ENCODE measurements around the gene PTPN9.
"Not testable (repeated sequence)": the region's sequence is repeated elsewhere in the genome, so short reads cannot be mapped to it uniquely, and the experiment has no call there.

The PTPN9 gene

GRCh38 chr15:75530169-75530568 lies 48.9 kb downstream of the PTPN9 start:
- DNase-seq = no peak

GRCh38 chr15:75525756-75526155 lies 53.4 kb downstream of the PTPN9 start:
- DNase-seq = not testable (repeated sequence)

- no peak for DNase-seq
Observed at GRCh38 chr15:75523011-75523410, 56.1 kb downstream of the PTPN9 start.

GRCh38 chr15:75517233-75517632 lies 61.9 kb downstream of the PTPN9 start:
- DNase-seq = no peak

GRCh38 chr15:75508840-75509532 lies 70.1 kb downstream of the PTPN9 start:
- peak in 1 of 2 experiments; percentile 16 for DNase-seq

GRCh38 chr15:75502360-75502759 lies 76.8 kb downstream of the PTPN9 start:
- DNase-seq = no peak

- no peak for DNase-seq
Observed at GRCh38 chr15:75493732-75494131, 85.4 kb downstream of the PTPN9 start.

- DNase-seq = no peak
Observed at GRCh38 chr15:75483961-75484360, 95.2 kb downstream of the PTPN9 start.

- DNase-seq = not testable (repeated sequence)
Observed at GRCh38 chr15:75483556-75483955, 95.6 kb downstream of the PTPN9 start.

GRCh38 chr15:75483106-75483505 lies 96.0 kb downstream of the PTPN9 start:
- no peak for DNase-seq

- DNase-seq = not testable (repeated sequence)
Observed at GRCh38 chr15:75480463-75480862, 98.7 kb downstream of the PTPN9 start.

GRCh38 chr15:75479670-75480069 lies 99.4 kb downstream of the PTPN9 start:
- no peak for DNase-seq

GRCh38 chr15:75477094-75477493 lies 102.0 kb downstream of the PTPN9 start:
- DNase-seq = not testable (repeated sequence)

- no peak for DNase-seq
Observed at GRCh38 chr15:75468913-75469598, 110.1 kb downstream of the PTPN9 start.

GRCh38 chr15:75460646-75461045 lies 118.5 kb downstream of the PTPN9 start:
- DNase-seq = no peak

GRCh38 chr15:75459581-75459980 lies 119.5 kb downstream of the PTPN9 start:
- DNase-seq = no peak

- no peak for DNase-seq
Observed at GRCh38 chr15:75456710-75457109, 122.4 kb downstream of the PTPN9 start.

GRCh38 chr15:75455982-75456531 lies 123.1 kb downstream of the PTPN9 start:
- DNase-seq = peak; percentile 38 to 85

- DNase-seq = peak; percentile 60 to 85
Observed at GRCh38 chr15:75455424-75455981, 123.6 kb downstream of the PTPN9 start.

GRCh38 chr15:75454471-75455378 lies 124.4 kb downstream of the PTPN9 start:
- DNase-seq = peak; percentile 47 to 88

GRCh38 chr15:75453703-75454470 lies 125.2 kb downstream of the PTPN9 start:
- DNase-seq = peak; percentile 99

Measured in NCI-H526 (cell line).